H1 (cell line): ENCODE measurements around the gene ZNF121.

Experiments
- ATF3 ChIP-seq: IDR thresholded peaks from 2 replicates; pipeline ENCODE4 v1.6.1; 2011; ENCODE audit warnings: low read depth, mild to moderate bottlenecking, low read length; ENCODE audit not compliant: insufficient read depth
- CTBP2 ChIP-seq: IDR thresholded peaks from 2 replicates; pipeline ENCODE4 v1.7.0; 2011; ENCODE audit warnings: borderline replicate concordance, mild to moderate bottlenecking, moderate library complexity, mixed read lengths, low read length; ENCODE audit not compliant: insufficient read depth, insufficient read length
- CTCF ChIP-seq, 3 experiments: IDR thresholded peaks; 1 replicate in 2 of 3; 2 replicates in 1 of 3; pipeline versions ENCODE4 v1.5.1 to v1.6.1; 2011; ENCODE audit warnings: low read length in 3 of 3, mild to moderate bottlenecking in 3 of 3, inconsistent platforms in 2 of 3, low read depth in 1 of 3, moderate library complexity in 1 of 3; ENCODE audit not compliant: insufficient read depth in 1 of 3; ENCODE audit errors: control extremely low read depth in 1 of 3

- TF ChIP-seq CTCF (IDR thresholded peaks at IDR 0.05; ENCODE audit: control extremely low read depth in 1 of 3, insufficient read depth in 1 of 3, low read depth in 1 of 3, low read length in 3 of 3) (no peak), CTBP2 (no peak), ATF3 (no peak)
Observed at GRCh38 chr19:9531933-9532332, 52.4 kb downstream of the ZNF121 start.
